IgD-negative memory B cell (primary cell): ENCODE data around the gene MIEF2. TPM values are rescaled to one million over a fixed set of nuclear protein-coding genes. Genes with fewer than 3 reads are reported as not detected.

ENCODE experiments used
- H3K27ac Mint-ChIP-seq, 3 donors: one replicate each; pipeline ENCODE4 v1.8.0; 2020 to 2022; ENCODE audit warnings: mild to moderate bottlenecking in 3 of 3, mixed read lengths in 3 of 3, moderate library complexity in 1 of 3
- H3K27me3 Mint-ChIP-seq: one replicate; pipeline ENCODE4 v1.8.0; 2021; ENCODE audit warnings: mixed read lengths
- H3K36me3 Mint-ChIP-seq: one replicate; pipeline ENCODE4 v1.8.0; 2020; ENCODE audit warnings: mild to moderate bottlenecking, mixed read lengths
- H3K4me1 Mint-ChIP-seq, 3 donors: one replicate each; pipeline ENCODE4 v1.8.0; 2020 to 2022; ENCODE audit warnings: mixed read lengths in 3 of 3, mild to moderate bottlenecking in 1 of 3
- H3K4me3 Mint-ChIP-seq, 4 donors: one replicate each; pipeline ENCODE4 v1.8.0; 2020 to 2022; ENCODE audit warnings: mild to moderate bottlenecking in 4 of 4, mixed read lengths in 4 of 4, moderate library complexity in 3 of 4
- H3K9me3 Mint-ChIP-seq, 3 donors: one replicate each; pipeline ENCODE4 v1.8.0; 2020 to 2021; ENCODE audit warnings: mixed read lengths in 3 of 3, mild to moderate bottlenecking in 1 of 3
- polyA plus RNA-seq: library from polyadenylated mRNA; unstranded; fragments of 300-500 nt; fragmentation: Illumina TruSeq; gene quantifications from one replicate; pipeline ENCODE4 v1.2.3, GENCODE V29; 2021

The MIEF2 gene
- polyA plus RNA-seq, 1 donor from 2014 or later = 12.3 TPM

- Mint-ChIP-seq H3K9me3 (no peaks in the 10 kb centered on the region), H3K4me3 (no peak overlapping the region), H3K27me3 (no peaks in the 10 kb centered on the region), H3K27ac (no peak overlapping the region), H3K4me1 (peaks cover 0 to 10% (median 10%) of the 10 kb centered on the region in 3 donors), H3K36me3 (no peaks in the 10 kb centered on the region)
Observed at GRCh38 chr17:18229771-18230170, 30.7 kb upstream of the MIEF2 start.

DNA sequence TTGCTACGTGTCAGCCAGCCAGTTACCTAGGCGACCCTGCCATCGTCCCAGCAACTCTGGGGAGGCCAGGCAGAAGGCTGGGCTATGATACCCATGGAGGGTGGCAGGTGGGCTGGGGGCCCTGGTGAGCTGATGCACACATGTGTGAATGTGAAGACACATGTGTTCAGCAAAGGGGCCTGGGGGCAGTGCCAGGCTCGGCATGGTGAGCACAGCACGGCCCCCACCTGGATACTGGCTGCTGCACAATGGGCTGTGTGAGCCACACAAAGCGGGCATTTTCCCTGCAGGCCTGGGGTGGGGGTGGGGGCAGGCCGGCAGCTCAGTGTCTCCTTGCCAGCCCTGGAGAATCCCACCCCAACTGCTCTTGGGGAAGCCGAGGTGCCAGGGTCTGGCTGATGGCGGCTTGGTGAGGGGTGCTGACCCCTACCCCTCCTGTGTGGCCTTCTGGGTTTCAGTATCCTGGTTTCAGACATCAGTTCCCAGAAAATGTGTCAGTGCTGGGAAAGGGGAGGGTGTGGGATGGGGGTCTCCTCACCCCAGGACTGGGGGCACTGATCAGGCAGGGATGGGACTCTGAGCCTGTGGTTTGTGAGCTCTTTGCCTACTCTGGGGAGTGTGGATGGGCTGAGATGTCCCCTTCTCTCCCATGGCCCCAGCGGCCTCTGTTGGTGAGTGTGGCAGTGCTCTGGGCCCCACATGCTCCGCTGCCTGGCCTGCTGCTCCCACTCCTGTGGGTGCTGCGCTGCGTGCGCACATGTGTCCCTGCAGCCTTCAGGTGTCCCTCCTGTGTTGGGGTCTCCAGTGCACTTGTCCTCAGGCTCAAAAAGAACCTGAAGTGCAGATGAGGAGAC, 29.9 kb upstream of the MIEF2 start:
- H3K27me3 Mint-ChIP-seq = no peaks in the 10 kb centered on the region
- H3K4me1 Mint-ChIP-seq = peaks cover 0 to 10% (median 8%) of the 10 kb centered on the region in 3 donors
- H3K4me3 Mint-ChIP-seq = peak overlapping the region in 1 of 4 donors; percentile 63
- no peaks in the 10 kb centered on the region for H3K36me3 Mint-ChIP-seq
- H3K9me3 Mint-ChIP-seq = no peaks in the 10 kb centered on the region
- no peak overlapping the region for H3K27ac Mint-ChIP-seq

- no peaks in the 10 kb centered on the region for H3K9me3 Mint-ChIP-seq
- H3K27me3 Mint-ChIP-seq = no peaks in the 10 kb centered on the region
- peak overlapping the region in 1 of 4 donors; percentile 43 for H3K4me3 Mint-ChIP-seq
- H3K27ac Mint-ChIP-seq = no peak overlapping the region
- no peaks in the 10 kb centered on the region for H3K36me3 Mint-ChIP-seq
- peaks cover 0 to 7% (median 5%) of the 10 kb centered on the region in 3 donors for H3K4me1 Mint-ChIP-seq
Observed at GRCh38 chr17:18231164-18231563, 29.3 kb upstream of the MIEF2 start.

DNA sequence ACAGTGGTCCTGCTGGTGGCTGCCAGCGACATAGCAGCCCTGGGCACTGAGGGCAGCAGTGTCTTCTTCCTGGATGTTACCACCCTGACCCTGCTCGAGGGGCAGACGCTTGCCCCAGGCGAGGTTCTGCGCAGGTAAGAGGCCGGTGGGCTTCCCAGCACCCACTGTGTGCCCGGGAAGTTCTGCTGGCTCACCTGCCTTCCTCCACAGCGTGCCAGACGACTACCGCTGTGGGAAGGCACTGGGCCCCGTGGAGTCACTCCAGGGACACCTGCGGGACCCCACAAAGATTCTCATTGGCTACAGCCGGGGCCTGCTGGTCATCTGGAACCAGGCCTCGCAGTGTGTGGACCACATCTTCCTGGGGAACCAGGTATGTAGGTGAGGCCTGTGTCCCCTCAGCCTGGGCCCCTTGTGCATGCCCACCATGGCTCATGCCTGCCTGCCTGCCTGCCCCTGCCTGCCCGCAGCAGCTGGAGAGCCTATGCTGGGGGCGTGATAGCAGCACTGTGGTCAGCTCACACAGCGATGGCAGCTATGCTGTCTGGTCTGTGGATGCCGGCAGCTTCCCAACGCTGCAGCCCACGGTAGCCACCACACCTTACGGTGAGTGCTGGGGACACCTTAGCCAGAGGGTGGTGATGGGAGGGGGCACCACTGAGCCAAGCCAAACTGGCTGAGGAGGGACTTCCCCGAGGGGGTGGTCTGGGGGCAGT, 26.5 kb upstream of the MIEF2 start:
- no peaks in the 10 kb centered on the region for H3K4me1 Mint-ChIP-seq
- H3K4me3 Mint-ChIP-seq = no peak overlapping the region
- H3K27ac Mint-ChIP-seq = no peak overlapping the region
- H3K9me3 Mint-ChIP-seq = no peaks in the 10 kb centered on the region
- H3K27me3 Mint-ChIP-seq = no peaks in the 10 kb centered on the region
- peaks cover 4% of the 10 kb centered on the region for H3K36me3 Mint-ChIP-seq

DNA sequence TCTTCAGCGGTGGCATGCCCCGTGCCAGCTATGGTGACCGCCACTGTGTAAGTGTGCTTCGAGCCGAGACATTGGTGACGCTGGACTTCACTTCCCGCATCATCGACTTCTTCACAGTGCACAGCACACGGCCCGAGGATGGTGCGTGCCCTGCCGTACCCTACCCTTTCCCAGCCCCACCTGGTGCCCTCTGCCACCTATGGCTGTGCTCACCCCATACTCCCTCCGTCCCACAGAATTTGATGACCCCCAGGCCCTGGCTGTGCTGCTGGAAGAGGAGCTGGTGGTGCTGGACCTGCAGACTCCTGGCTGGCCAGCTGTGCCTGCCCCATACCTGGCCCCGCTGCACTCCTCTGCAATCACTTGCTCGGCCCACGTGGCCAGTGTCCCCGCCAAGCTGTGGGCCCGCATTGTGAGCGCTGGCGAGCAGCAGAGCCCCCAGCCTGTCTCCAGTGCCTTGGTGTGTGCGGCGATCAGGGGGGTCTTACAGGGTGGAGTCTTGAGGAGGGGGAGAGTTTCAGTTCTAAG, 25.5 kb upstream of the MIEF2 start:
- Mint-ChIP-seq H3K27ac (peak overlapping the region in 1 of 3 donors; percentile 64), H3K27me3 (no peaks in the 10 kb centered on the region), H3K9me3 (no peaks in the 10 kb centered on the region), H3K36me3 (peaks cover 4% of the 10 kb centered on the region), H3K4me3 (no peak overlapping the region), H3K4me1 (no peaks in the 10 kb centered on the region)

- H3K4me3 Mint-ChIP-seq = no peak overlapping the region
- peaks cover 6% of the 10 kb centered on the region for H3K36me3 Mint-ChIP-seq
- no peaks in the 10 kb centered on the region for H3K4me1 Mint-ChIP-seq
- no peaks in the 10 kb centered on the region for H3K27me3 Mint-ChIP-seq
- no peak overlapping the region for H3K27ac Mint-ChIP-seq
- H3K9me3 Mint-ChIP-seq = no peaks in the 10 kb centered on the region
Observed at GRCh38 chr17:18235743-18236256, 24.7 kb upstream of the MIEF2 start.

GRCh38 chr17:18236494-18236893, 24.0 kb upstream of the MIEF2 start:
- H3K4me1 Mint-ChIP-seq = no peaks in the 10 kb centered on the region
- H3K27ac Mint-ChIP-seq = peak overlapping the region in 1 of 3 donors; percentile 46
- no peaks in the 10 kb centered on the region for H3K9me3 Mint-ChIP-seq
- H3K36me3 Mint-ChIP-seq = peaks cover 6% of the 10 kb centered on the region
- H3K27me3 Mint-ChIP-seq = no peaks in the 10 kb centered on the region
- no peak overlapping the region for H3K4me3 Mint-ChIP-seq

GRCh38 chr17:18237461-18237860, 23.0 kb upstream of the MIEF2 start:
- peaks cover 6% of the 10 kb centered on the region for H3K36me3 Mint-ChIP-seq
- H3K9me3 Mint-ChIP-seq = no peaks in the 10 kb centered on the region

DNA sequence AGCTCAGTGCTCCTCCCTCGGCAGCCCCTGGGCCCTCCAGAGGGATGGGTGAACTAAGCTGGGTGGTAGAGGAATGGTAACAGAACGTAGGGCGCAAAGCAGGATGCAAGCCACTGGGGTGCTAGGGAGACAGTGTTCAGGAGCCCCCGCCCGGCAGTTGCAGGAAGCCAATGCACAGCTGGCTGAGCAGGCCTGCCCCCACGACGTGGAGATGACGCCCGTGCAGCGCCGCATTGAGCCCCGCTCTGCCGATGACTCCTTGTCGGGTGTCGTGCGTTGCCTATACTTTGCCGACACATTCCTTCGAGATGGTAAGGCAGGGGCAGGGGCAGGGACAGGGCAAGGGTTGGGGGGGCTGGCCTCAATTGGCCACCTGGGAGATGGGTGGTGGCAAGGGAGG, 22.2 kb upstream of the MIEF2 start:
- peak overlapping the region in 1 of 3 donors; percentile 57 for H3K27ac Mint-ChIP-seq
- H3K36me3 Mint-ChIP-seq = peaks cover 6% of the 10 kb centered on the region
- no peaks in the 10 kb centered on the region for H3K9me3 Mint-ChIP-seq
- H3K4me3 Mint-ChIP-seq = no peak overlapping the region
- H3K4me1 Mint-ChIP-seq = no peaks in the 10 kb centered on the region
- no peaks in the 10 kb centered on the region for H3K27me3 Mint-ChIP-seq

More at GRCh38 chr17:18237461-18237860, 23.0 kb upstream of the MIEF2 start:
- H3K4me3 Mint-ChIP-seq = no peak overlapping the region
- no peak overlapping the region for H3K27ac Mint-ChIP-seq
- no peaks in the 10 kb centered on the region for H3K4me1 Mint-ChIP-seq
- no peaks in the 10 kb centered on the region for H3K27me3 Mint-ChIP-seq

DNA sequence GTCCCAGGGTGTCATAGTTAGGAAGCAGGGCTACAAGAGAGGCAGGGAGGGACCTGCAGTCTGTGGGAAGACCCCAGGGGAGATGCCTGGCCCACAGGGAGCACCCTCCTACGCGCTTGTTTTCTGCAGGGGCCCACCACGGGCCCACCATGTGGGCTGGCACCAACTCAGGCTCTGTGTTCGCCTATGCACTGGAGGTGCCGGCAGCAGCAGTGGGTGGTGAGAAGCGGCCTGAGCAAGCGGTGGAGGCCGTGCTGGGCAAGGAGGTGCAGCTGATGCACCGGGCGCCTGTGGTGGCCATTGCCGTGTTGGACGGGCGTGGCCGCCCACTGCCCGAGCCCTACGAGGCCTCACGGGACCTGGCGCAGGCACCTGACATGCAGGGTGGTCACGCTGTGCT, 20.0 kb upstream of the MIEF2 start:
- Mint-ChIP-seq H3K9me3 (no peaks in the 10 kb centered on the region), H3K27ac (no peak overlapping the region), H3K4me3 (no peak overlapping the region), H3K36me3 (peaks cover 6% of the 10 kb centered on the region), H3K4me1 (no peaks in the 10 kb centered on the region), H3K27me3 (no peaks in the 10 kb centered on the region)

DNA sequence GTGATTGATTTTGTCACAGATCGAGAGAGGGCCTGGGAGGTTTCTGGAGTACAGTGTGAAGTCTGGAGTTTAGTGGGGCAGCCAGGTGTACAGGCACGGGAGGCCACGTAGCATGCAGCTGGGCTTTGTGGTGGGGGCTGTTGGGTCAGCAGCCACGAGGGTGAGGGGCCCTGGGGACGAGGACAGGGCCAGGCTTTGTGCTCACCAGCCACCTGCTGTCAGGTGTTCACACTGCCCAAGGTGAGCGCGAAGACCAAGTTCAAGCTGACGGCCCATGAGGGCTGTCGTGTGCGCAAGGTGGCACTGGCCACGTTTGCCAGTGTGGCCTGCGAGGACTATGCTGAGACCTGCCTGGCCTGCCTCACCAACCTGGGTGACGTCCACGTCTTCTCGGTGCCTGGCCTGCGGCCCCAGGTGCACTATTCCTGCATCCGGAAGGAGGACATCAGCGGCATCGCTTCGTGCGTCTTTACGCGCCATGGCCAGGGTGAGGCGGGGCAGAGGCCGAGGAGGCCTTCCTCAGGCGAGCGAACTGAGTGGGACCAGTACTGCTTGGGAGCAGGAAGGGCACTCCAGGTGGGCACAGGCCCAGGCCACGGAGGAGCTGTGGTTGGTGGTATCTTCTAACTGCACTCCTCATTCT, 19.1 kb upstream of the MIEF2 start:
- H3K9me3 Mint-ChIP-seq = no peaks in the 10 kb centered on the region
- H3K36me3 Mint-ChIP-seq = peaks cover 6% of the 10 kb centered on the region

GRCh38 chr17:18245038-18245776, 15.3 kb upstream of the MIEF2 start:
- no peaks in the 10 kb centered on the region for H3K9me3 Mint-ChIP-seq
- H3K4me3 Mint-ChIP-seq = no peak overlapping the region
- peak overlapping the region in 1 of 3 donors; percentile 39 for H3K27ac Mint-ChIP-seq
- peaks cover 5 to 8% (median 6%) of the 10 kb centered on the region in 3 donors for H3K4me1 Mint-ChIP-seq
- H3K27me3 Mint-ChIP-seq = no peaks in the 10 kb centered on the region
- peaks cover 5% of the 10 kb centered on the region for H3K36me3 Mint-ChIP-seq

More for the DNA sequence above, 19.1 kb upstream of the MIEF2 start:
- H3K27ac Mint-ChIP-seq = no peak overlapping the region
- no peak overlapping the region for H3K4me3 Mint-ChIP-seq
- H3K27me3 Mint-ChIP-seq = no peaks in the 10 kb centered on the region
- no peaks in the 10 kb centered on the region for H3K4me1 Mint-ChIP-seq

GRCh38 chr17:18246109-18246725, 14.2 kb upstream of the MIEF2 start:
- Mint-ChIP-seq H3K27me3 (no peaks in the 10 kb centered on the region), H3K27ac (no peak overlapping the region), H3K9me3 (no peaks in the 10 kb centered on the region), H3K36me3 (peaks cover 5% of the 10 kb centered on the region), H3K4me3 (no peak overlapping the region), H3K4me1 (peaks cover 5 to 8% (median 6%) of the 10 kb centered on the region in 3 donors)
